ENCODE results near the gene EHD4.

DNA sequence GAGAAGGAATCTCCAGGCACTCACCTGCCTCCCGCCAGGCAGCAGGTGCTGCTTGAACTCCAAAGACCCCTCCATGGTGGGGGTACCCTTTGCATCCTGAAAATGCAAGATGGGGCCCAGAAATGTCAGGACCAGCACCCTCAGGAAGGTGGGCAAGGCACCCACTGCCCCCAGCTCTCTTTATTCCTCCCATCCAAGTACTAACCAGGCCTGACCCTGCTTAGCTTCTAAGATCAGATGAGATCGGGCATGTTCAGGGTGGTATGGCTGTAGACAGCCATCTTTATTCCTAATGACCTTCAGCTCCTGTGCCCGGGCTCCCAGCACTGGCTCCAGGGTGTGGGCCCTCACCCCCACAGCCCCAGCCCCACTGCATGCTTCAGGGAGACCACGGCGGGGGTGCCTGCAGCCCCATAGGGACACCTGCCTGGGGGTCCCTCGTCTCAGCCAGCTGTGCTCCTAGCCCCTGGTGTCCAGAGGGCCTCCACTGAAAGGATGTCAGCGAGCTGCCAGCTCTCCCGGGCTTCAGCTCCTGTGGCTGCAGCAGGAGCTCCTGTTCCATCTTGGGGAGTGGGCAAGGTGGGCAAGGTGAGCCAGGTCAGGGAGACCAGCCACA lies 120.5 kb downstream of the EHD4 start:
- TF ChIP-seq, protein P1, sequence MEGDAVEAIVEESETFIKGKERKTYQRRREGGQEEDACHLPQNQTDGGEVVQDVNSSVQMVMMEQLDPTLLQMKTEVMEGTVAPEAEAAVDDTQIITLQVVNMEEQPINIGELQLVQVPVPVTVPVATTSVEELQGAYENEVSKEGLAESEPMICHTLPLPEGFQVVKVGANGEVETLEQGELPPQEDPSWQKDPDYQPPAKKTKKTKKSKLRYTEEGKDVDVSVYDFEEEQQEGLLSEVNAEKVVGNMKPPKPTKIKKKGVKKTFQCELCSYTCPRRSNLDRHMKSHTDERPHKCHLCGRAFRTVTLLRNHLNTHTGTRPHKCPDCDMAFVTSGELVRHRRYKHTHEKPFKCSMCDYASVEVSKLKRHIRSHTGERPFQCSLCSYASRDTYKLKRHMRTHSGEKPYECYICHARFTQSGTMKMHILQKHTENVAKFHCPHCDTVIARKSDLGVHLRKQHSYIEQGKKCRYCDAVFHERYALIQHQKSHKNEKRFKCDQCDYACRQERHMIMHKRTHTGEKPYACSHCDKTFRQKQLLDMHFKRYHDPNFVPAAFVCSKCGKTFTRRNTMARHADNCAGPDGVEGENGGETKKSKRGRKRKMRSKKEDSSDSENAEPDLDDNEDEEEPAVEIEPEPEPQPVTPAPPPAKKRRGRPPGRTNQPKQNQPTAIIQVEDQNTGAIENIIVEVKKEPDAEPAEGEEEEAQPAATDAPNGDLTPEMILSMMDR (IDR thresholded peaks at IDR 0.05; ENCODE audit: low read length) = no peak
- TF ChIP-seq EZH2 (optimal IDR thresholded peaks at IDR 0.05; ENCODE audit: low read depth, low read length) = no peak

Data from MM.1S (cell line).